Hepatocyte (in vitro differentiated cells): ENCODE measurements around the gene RGMB.

Experiments
- EZH2 ChIP-seq: fragments of 200-600 bp; sonication (generic); IDR thresholded peaks from 2 replicates; pipeline ENCODE4 v1.6.1; 2016; ENCODE audit warnings: antibody characterized with exemption, mild to moderate bottlenecking, borderline replicate concordance
- EZH2phosphoT487 ChIP-seq: fragments of 200-600 bp; sonication (generic); IDR thresholded peaks from one replicate; pipeline ENCODE4 v1.6.1; 2018; ENCODE audit warnings: antibody characterized with exemption, mild to moderate bottlenecking, low read depth, moderate library complexity; ENCODE audit not compliant: unreplicated experiment, severe bottlenecking
- TF ChIP-seq, protein P1 (sequence below): fragments of 200-600 bp; sonication (generic); IDR thresholded peaks from 2 replicates; pipeline ENCODE4 v1.5.1; 2016; ENCODE audit warnings: antibody characterized with exemption, mild to moderate bottlenecking; ENCODE audit not compliant: poor library complexity

GRCh38 chr5:98816582-98817222 lies 43.2 kb downstream of the RGMB start:
- TF ChIP-seq, protein P1, sequence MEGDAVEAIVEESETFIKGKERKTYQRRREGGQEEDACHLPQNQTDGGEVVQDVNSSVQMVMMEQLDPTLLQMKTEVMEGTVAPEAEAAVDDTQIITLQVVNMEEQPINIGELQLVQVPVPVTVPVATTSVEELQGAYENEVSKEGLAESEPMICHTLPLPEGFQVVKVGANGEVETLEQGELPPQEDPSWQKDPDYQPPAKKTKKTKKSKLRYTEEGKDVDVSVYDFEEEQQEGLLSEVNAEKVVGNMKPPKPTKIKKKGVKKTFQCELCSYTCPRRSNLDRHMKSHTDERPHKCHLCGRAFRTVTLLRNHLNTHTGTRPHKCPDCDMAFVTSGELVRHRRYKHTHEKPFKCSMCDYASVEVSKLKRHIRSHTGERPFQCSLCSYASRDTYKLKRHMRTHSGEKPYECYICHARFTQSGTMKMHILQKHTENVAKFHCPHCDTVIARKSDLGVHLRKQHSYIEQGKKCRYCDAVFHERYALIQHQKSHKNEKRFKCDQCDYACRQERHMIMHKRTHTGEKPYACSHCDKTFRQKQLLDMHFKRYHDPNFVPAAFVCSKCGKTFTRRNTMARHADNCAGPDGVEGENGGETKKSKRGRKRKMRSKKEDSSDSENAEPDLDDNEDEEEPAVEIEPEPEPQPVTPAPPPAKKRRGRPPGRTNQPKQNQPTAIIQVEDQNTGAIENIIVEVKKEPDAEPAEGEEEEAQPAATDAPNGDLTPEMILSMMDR, result no peak
- TF ChIP-seq EZH2phosphoT487 (no peak), EZH2 (no peak)
